ENCODE data around the gene C1QTNF1.

C1QTNF1 gene

GRCh38 chr17:79095345-79096055 is 71.5 kb downstream of the C1QTNF1 start:
- TF ChIP-seq CTCF (IDR thresholded peaks at IDR 0.05): no peak

GRCh38 chr17:79096477-79096876 is 72.5 kb downstream of the C1QTNF1 start:
- no peak for TF ChIP-seq CTCF (IDR thresholded peaks at IDR 0.05)

DNA sequence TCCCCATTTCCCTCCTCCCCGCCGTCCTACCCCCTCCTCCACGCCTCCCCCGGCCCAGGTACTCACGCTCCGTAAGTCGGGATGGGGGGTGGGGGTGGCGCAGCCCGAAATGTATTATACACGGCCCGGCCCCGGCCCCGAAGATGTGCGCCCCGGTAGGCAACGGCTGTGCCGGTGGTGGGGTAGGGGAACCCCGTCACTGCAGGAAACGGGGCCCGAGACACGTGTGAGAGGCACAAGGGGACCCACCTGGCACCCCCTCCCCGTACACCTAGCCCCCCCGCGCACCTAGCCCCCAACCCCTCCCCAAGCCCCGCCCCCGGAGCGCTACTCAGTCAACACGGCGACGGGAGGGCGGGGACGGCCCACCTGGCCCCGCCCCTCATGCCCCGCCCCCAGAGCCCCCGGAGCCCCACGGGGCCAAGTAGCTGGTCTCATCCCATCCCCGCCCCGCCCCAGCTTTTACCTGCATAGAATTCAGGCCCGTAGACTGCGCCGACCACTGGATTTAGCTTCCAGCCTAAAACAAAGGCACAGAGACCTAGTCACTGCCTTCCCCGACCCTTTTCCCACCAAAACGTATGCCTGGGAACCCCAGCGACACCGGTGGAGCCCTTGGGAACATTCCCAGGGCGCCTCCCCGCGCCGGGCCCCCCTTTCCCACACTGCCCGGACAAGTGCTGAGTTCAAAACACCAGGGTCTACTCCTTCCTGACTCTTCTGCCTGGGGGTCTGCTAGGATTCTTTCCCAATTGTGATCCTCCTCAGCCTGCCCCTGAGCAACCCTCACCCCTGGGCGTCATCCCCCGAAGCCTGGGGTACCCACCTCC is 73.5 kb downstream of the C1QTNF1 start:
- no peak for TF ChIP-seq CTCF (IDR thresholded peaks at IDR 0.05)

DNA sequence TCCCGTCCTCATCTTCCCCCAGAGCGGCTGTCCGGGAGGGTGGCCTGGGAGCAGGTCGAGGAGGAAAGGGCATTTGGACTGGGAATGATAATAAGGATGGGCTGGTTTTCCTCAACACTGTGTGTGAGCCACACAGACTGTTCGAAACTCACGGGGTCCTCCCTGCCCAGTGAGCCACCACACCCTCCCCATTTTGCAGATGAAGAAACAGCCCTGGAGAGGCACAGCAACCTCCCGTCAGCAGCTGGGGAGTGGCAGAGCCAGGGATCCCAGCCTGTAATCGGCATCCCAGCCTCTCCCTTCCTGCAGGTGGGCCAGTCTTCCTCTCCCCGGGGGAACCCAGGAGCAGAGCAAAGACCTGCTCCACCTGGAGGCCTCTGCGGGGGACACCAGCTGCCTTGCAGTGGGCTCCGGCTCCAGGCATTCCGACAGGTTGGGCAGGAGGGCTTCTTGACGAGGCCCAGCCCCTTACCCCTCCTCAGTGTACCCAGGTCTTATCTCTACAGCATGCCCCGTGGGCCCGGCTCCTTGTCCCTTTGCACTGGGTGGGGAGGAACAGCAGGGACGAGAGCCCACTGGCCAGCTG is 74.4 kb downstream of the C1QTNF1 start:
- TF ChIP-seq CTCF (IDR thresholded peaks at IDR 0.05): no peak
